SK-N-SH (cell line): ENCODE results near the gene TTC3. TPM values are rescaled to one million over a fixed set of nuclear protein-coding genes. Genes with fewer than 3 reads are reported as not detected.

ENCODE experiments used
- CTCF ChIA-PET: fragments of 300-600, 350-600 bp; formaldehyde crosslinking; extraction: SDS; loops from one replicate; lab custom pipeline; 2021; lab: Yijun Ruan, JAX
- POLR2A ChIA-PET: fragments of 350-600 bp; sonication (Branson Sonifier 250); formaldehyde crosslinking; extraction: SDS; loops from one replicate; lab custom pipeline; 2020; ENCODE audit warnings: antibody characterized with exemption, inconsistent platforms; lab: Yijun Ruan, JAX
- DNase-seq: peaks from one replicate; pipeline ENCODE4 v3.0.0; 2012
- H2AFZ ChIP-seq: fragments of 200-600 bp; sonication (generic); 2 replicates; pipeline ENCODE4 v1.8.1; 2016; ENCODE audit warnings: antibody characterized with exemption, mild to moderate bottlenecking, low read depth
- H3F3A ChIP-seq: fragments of 200-600 bp; sonication (generic); replicated peaks from 2 replicates; pipeline ENCODE3; 2016; ENCODE audit warnings: antibody characterized with exemption, mild to moderate bottlenecking; ENCODE audit not compliant: insufficient read depth
- H3K27ac ChIP-seq, 2 experiments: fragments of 200-500 bp in 1 of 2; fragments of 200-600 bp in 1 of 2; sonication (Bioruptor generic) in 1 of 2; sonication (generic), shearing (Covaris generic) in 1 of 2; 2 replicates each; pipeline versions ENCODE4 v1.5.1 to v1.6.1; 2014 to 2016; ENCODE audit warnings: low read depth in 2 of 2, inconsistent platforms in 1 of 2, low read length in 1 of 2, mild to moderate bottlenecking in 1 of 2, mixed read lengths in 1 of 2
- H3K27me3 ChIP-seq: fragments of 200-600 bp; sonication (generic), shearing (Covaris generic); 2 replicates; pipeline ENCODE4 v1.6.1; 2016; ENCODE audit warnings: mixed run types; ENCODE audit not compliant: insufficient read depth
- H3K36me3 ChIP-seq, 2 experiments: fragments of 200-500 bp in 1 of 2; fragments of 200-600 bp in 1 of 2; sonication (Bioruptor generic) in 1 of 2; sonication (generic) in 1 of 2; replicated peaks in 1 of 2; 2 replicates each; pipeline versions ENCODE3 to v1.5.1; 2014 to 2016; ENCODE audit warnings: low read length in 1 of 2, mild to moderate bottlenecking in 1 of 2; ENCODE audit not compliant: insufficient read depth in 2 of 2, control insufficient read depth in 1 of 2
- H3K4me1 ChIP-seq, 2 experiments: fragments of 200-500 bp in 1 of 2; fragments of 200-600 bp in 1 of 2; sonication (Bioruptor generic) in 1 of 2; sonication (generic), shearing (Covaris generic) in 1 of 2; 2 replicates each; pipeline versions ENCODE4 v1.5.1 to v1.6.1; 2014 to 2016; ENCODE audit warnings: low read depth in 1 of 2, low read length in 1 of 2, mixed run types in 1 of 2; ENCODE audit not compliant: insufficient read depth in 2 of 2, control insufficient read depth in 1 of 2
- H3K4me2 ChIP-seq: fragments of 200-600 bp; sonication (generic), shearing (Covaris generic); 2 replicates; pipeline ENCODE4 v1.6.1; 2017; ENCODE audit warnings: mixed run types
- H3K4me3 ChIP-seq, 2 experiments: fragments of 200-500 bp in 1 of 2; fragments of 200-600 bp in 1 of 2; sonication (Bioruptor generic) in 1 of 2; sonication (generic), shearing (Covaris generic) in 1 of 2; 2 replicates each; pipeline versions ENCODE4 v1.5.1 to v1.8.1; 2014 to 2016; ENCODE audit warnings: low read depth in 2 of 2, inconsistent platforms in 1 of 2, low read length in 1 of 2, mild to moderate bottlenecking in 1 of 2, mixed read lengths in 1 of 2, moderate library complexity in 1 of 2
- H3K79me2 ChIP-seq: fragments of 200-600 bp; sonication (generic); 2 replicates; pipeline ENCODE4 v1.8.1; 2017; ENCODE audit warnings: mild to moderate bottlenecking; ENCODE audit not compliant: insufficient read depth
- H3K9ac ChIP-seq: fragments of 200-600 bp; sonication (generic); 2 replicates; pipeline ENCODE4 v1.6.1; 2017; ENCODE audit warnings: mixed run types
- H3K9me2 ChIP-seq: fragments of 200-600 bp; sonication (generic); 2 replicates; pipeline ENCODE4 v1.6.1; 2017; ENCODE audit warnings: mixed run types
- H3K9me3 ChIP-seq: fragments of 200-600 bp; sonication (generic); 2 replicates; pipeline ENCODE4 v1.6.1; 2017; ENCODE audit warnings: mixed run types, mild to moderate bottlenecking, moderate library complexity
- H4K20me1 ChIP-seq: fragments of 200-600 bp; sonication (generic); 2 replicates; pipeline ENCODE4 v1.6.1; 2017; ENCODE audit warnings: mild to moderate bottlenecking, mixed run types; ENCODE audit not compliant: insufficient read depth
- ELF1 ChIP-seq: IDR thresholded peaks from 2 replicates; pipeline ENCODE4 v1.4.0; 2012
- EP300 ChIP-seq, 2 experiments: IDR thresholded peaks; 2 replicates each; pipeline versions ENCODE4 v1.4.0 to v1.6.1; 2012; ENCODE audit warnings: borderline replicate concordance in 1 of 2, low read depth in 1 of 2, low read length in 1 of 2
- EZH2phosphoT487 ChIP-seq: fragments of 200-600 bp; sonication (generic); IDR thresholded peaks from 2 replicates; pipeline ENCODE4 v1.6.1; 2017; ENCODE audit warnings: low read depth, mixed run types, mild to moderate bottlenecking, antibody characterized with exemption, moderate library complexity, borderline replicate concordance
- FOSL2 ChIP-seq: IDR thresholded peaks from 2 replicates; pipeline ENCODE4 v1.4.0; 2012; ENCODE audit warnings: low read depth, mild to moderate bottlenecking, moderate library complexity, borderline replicate concordance
- GABPA ChIP-seq: IDR thresholded peaks from 2 replicates; pipeline ENCODE4 v1.4.0; 2012; ENCODE audit warnings: low read depth, mild to moderate bottlenecking
- JUND ChIP-seq: IDR thresholded peaks from 2 replicates; pipeline ENCODE4 v1.4.0; 2012
- RCOR1 ChIP-seq: fragments of 150-350 bp; IDR thresholded peaks from 2 replicates; pipeline ENCODE4 v1.6.1; 2017; ENCODE audit warnings: antibody characterized with exemption, low read length
- SIN3A ChIP-seq: IDR thresholded peaks from 2 replicates; pipeline ENCODE4 v1.6.1; 2012; ENCODE audit warnings: low read depth, mild to moderate bottlenecking, low read length, moderate library complexity, borderline replicate concordance
- TAF1 ChIP-seq: IDR thresholded peaks from 2 replicates; pipeline ENCODE4 v1.6.1; 2012; ENCODE audit warnings: low read depth, mild to moderate bottlenecking, low read length, moderate library complexity, borderline replicate concordance
- WGBS: methylation state at CpG from one replicate; pipeline ENCODE4 v1.1.6; 2017; ENCODE audit warnings: low lambda C conversion rate; 5-methylcytosine and 5-hydroxymethylcytosine counted together
- polyA plus RNA-seq, 3 experiments: library from polyadenylated mRNA; depleted of rRNA; stranded (reverse); fragments of >200 nt; gene quantifications; 2 replicates each; pipeline ENCODE4 v1.2.3, GENCODE V29; 2012
- TF ChIP-seq, protein P1 (sequence below): fragments of 150-350 bp; IDR thresholded peaks from 2 replicates; pipeline ENCODE4 v1.6.1; 2016; ENCODE audit warnings: mild to moderate bottlenecking, low read depth, low read length
- TF ChIP-seq, protein P2 (sequence below): IDR thresholded peaks from 2 replicates; pipeline ENCODE4; 2012
- TF ChIP-seq, protein P3 (sequence below): fragments of 200-600 bp; sonication (generic); IDR thresholded peaks from 2 replicates; pipeline ENCODE4 v1.6.1; 2017; ENCODE audit warnings: antibody characterized with exemption, mild to moderate bottlenecking, moderate library complexity

The TTC3 gene
- polyA plus RNA-seq, 1 of the 3 experiments (the other 2 are of a cell fraction): 35.7 TPM

DNA sequence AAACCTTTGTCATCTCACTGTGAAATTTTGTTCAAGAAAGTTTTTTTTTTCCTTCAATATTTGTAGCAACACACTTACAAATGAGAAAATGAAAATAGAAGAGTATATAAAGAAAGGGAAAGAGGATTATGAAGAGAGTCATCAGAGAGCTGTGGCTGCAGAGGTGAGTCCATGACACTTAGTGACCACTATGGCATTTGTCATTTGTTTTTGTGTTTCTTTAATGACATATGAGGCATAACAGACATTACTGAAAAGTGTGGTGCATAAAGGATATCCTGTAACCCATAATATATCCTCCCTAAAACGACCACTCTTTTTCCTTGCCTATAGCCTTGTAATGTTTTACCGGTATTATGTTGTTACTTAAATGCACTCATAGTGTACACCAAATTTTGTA is 113.9 kb downstream of the TTC3 start:
- Histone ChIP-seq H2AFZ (no peak overlapping the region), H3K27ac (no peak overlapping the region), H3K4me3 (no peak overlapping the region), H3K27me3 (no peaks in the 10 kb centered on the region), H3F3A (peaks cover 4% of the 10 kb centered on the region), H4K20me1 (no peaks in the 10 kb centered on the region), H3K9me2 (no peaks in the 10 kb centered on the region), H3K9ac (no peak overlapping the region), H3K79me2 (peaks cover 7% of the 10 kb centered on the region; the same call in 1 of the 2 replicates), H3K4me1 (no peaks in the 10 kb centered on the region), H3K36me3 (peaks cover 58 to 72% of the 10 kb centered on the region in 2 experiments), H3K9me3 (no peaks in the 10 kb centered on the region), H3K4me2 (no peak overlapping the region)
- CTCF ChIA-PET: no interaction called here
- 91% methylated on average over 2 of the region's 2 CpGs for WGBS
- POLR2A ChIA-PET: no interaction called here
- TF ChIP-seq SIN3A: no peak
- TF ChIP-seq, protein P1, sequence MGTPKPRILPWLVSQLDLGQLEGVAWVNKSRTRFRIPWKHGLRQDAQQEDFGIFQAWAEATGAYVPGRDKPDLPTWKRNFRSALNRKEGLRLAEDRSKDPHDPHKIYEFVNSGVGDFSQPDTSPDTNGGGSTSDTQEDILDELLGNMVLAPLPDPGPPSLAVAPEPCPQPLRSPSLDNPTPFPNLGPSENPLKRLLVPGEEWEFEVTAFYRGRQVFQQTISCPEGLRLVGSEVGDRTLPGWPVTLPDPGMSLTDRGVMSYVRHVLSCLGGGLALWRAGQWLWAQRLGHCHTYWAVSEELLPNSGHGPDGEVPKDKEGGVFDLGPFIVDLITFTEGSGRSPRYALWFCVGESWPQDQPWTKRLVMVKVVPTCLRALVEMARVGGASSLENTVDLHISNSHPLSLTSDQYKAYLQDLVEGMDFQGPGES: no peak
- DNase-seq: no peak

DNA sequence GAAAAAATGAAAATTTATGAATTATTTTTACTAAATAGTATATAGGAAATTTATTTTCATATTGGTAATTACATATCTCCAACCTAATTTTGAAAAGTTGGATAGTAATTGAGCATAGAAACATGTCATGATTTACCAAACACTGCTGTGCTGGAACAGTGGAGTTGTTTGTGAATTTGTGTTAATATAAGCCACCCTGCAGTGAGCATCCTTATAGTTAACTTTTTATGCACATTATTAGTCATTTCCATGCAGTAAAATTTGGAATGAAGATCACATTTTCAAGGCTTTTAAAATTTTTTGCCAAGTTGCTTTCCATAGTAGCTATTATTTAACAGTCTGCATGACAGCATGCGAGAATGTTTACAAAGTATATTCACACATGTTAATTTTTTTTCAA is 115.8 kb downstream of the TTC3 start:
- TF ChIP-seq ELF1: no peak
- TF ChIP-seq EP300 (IDR thresholded peaks at IDR 0.05; ENCODE audit: borderline replicate concordance in 1 of 2, low read depth in 1 of 2, low read length in 1 of 2): no peak
- TF ChIP-seq, protein P2, sequence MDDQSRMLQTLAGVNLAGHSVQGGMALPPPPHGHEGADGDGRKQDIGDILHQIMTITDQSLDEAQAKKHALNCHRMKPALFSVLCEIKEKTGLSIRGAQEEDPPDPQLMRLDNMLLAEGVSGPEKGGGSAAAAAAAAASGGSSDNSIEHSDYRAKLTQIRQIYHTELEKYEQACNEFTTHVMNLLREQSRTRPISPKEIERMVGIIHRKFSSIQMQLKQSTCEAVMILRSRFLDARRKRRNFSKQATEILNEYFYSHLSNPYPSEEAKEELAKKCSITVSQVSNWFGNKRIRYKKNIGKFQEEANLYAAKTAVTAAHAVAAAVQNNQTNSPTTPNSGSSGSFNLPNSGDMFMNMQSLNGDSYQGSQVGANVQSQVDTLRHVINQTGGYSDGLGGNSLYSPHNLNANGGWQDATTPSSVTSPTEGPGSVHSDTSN: no peak
- no peak for TF ChIP-seq GABPA
- no peak for TF ChIP-seq TAF1
- no peak for TF ChIP-seq FOSL2
- no peak for TF ChIP-seq SIN3A
- no peak for TF ChIP-seq RCOR1
- TF ChIP-seq, protein P3, sequence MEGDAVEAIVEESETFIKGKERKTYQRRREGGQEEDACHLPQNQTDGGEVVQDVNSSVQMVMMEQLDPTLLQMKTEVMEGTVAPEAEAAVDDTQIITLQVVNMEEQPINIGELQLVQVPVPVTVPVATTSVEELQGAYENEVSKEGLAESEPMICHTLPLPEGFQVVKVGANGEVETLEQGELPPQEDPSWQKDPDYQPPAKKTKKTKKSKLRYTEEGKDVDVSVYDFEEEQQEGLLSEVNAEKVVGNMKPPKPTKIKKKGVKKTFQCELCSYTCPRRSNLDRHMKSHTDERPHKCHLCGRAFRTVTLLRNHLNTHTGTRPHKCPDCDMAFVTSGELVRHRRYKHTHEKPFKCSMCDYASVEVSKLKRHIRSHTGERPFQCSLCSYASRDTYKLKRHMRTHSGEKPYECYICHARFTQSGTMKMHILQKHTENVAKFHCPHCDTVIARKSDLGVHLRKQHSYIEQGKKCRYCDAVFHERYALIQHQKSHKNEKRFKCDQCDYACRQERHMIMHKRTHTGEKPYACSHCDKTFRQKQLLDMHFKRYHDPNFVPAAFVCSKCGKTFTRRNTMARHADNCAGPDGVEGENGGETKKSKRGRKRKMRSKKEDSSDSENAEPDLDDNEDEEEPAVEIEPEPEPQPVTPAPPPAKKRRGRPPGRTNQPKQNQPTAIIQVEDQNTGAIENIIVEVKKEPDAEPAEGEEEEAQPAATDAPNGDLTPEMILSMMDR: no peak
- TF ChIP-seq EZH2phosphoT487: no peak
- TF ChIP-seq JUND: no peak
- H3K9me2 ChIP-seq: no peaks in the 10 kb centered on the region
- no peaks in the 10 kb centered on the region for H3F3A ChIP-seq
- H3K79me2 ChIP-seq: peaks cover 2% of the 10 kb centered on the region
- WGBS: 100% methylated on average over 1 of the region's 1 CpG
- CTCF ChIA-PET: no interaction called here
- H3K36me3 ChIP-seq: peaks cover 57 to 74% of the 10 kb centered on the region in 2 experiments
- no peaks in the 10 kb centered on the region for H3K9me3 ChIP-seq
- no peaks in the 10 kb centered on the region for H4K20me1 ChIP-seq
- H2AFZ ChIP-seq: no peak overlapping the region
- H3K27ac ChIP-seq: no peak overlapping the region
- no peak overlapping the region for H3K9ac ChIP-seq
- POLR2A ChIA-PET: no interaction called here
- no peak overlapping the region for H3K4me2 ChIP-seq
- no peaks in the 10 kb centered on the region for H3K4me1 ChIP-seq
- no peaks in the 10 kb centered on the region for H3K27me3 ChIP-seq
- no peak for DNase-seq
- H3K4me3 ChIP-seq: no peak overlapping the region
